ENCODE data around the gene STX17.

DNA sequence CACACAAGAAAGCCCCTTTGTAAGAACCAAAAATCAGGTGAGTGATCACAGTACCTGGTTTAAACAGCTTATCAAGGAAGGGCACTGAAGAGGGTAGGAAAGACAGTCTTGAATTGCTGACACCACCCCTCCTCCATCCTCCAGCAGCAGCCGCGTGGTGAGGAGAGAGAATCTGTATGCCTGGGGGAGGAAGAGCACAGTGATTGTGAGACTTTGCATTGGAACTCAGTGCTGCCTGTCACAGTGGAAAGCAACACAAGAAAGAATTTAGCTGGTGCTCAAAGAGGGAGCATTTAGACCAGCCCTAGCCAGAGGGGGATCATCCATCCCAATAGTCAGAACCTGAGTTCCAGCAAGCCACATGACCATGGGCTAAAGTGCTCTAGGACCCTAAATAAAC lies 11.6 kb upstream of the STX17 start:
- no peak for TF ChIP-seq TCF7L2 (IDR thresholded peaks at IDR 0.05; ENCODE audit: borderline replicate concordance, extremely low read depth, insufficient read depth, insufficient read length)
- no peak for TF ChIP-seq EZH2 (IDR thresholded peaks at IDR 0.05)
- no peak for TF ChIP-seq EZH2phosphoT487 (IDR thresholded peaks at IDR 0.05; ENCODE audit: borderline replicate concordance)
